Heart right ventricle (tissue), 16 donors: ENCODE data around the gene AAR2. TPM values are rescaled to one million over a fixed set of nuclear protein-coding genes. Genes with fewer than 3 reads are reported as not detected.

Source experiments
- ATAC-seq, 8 donors: fragments of 200-7000 bp; cut with Tn5 transposase; one replicate each; pipeline ENCODE4 v1.9.1; 2020; ENCODE audit warnings: mild to moderate bottlenecking in 8 of 8, moderate library complexity in 8 of 8, moderate number of reproducible peaks in 1 of 8
- DNase-seq, 2 donors: peaks; one replicate each; pipeline ENCODE4 v3.0.0-alpha.2; 2020
- H3K27ac ChIP-seq, 10 donors: fragments of 200-600 bp; sonication (generic) in 2 of 10; one replicate each; pipeline versions ENCODE4 v1.5.0 to v1.8.0; 2020 to 2022; ENCODE audit warnings: mild to moderate bottlenecking in 3 of 10
- H3K27me3 ChIP-seq, 7 donors: fragments of 200-600 bp; one replicate each; pipeline ENCODE4 v1.8.0; 2021 to 2022; ENCODE audit warnings: mild to moderate bottlenecking in 2 of 7
- H3K36me3 ChIP-seq, 9 donors: fragments of 200-600 bp; sonication (generic) in 1 of 9; one replicate each; pipeline versions ENCODE4 v1.5.0 to v1.8.0; 2020 to 2022; ENCODE audit warnings: mild to moderate bottlenecking in 2 of 9
- H3K4me1 ChIP-seq, 9 donors: fragments of 200-600 bp; sonication (generic) in 1 of 9; one replicate each; pipeline versions ENCODE4 v1.5.0 to v1.8.0; 2020 to 2022; ENCODE audit warnings: mild to moderate bottlenecking in 4 of 9
- H3K4me3 ChIP-seq, 10 donors: fragments of 200-600 bp; sonication (generic) in 2 of 10; one replicate each; pipeline versions ENCODE4 v1.5.0 to v1.8.0; 2020 to 2022; ENCODE audit warnings: mild to moderate bottlenecking in 7 of 10, moderate library complexity in 2 of 10
- H3K9me3 ChIP-seq, 11 donors: fragments of 200-600 bp in 10 of 11; sonication (generic) in 2 of 11; one replicate each; pipeline versions ENCODE4 v1.5.0 to v1.8.0; 2013 to 2022; ENCODE audit warnings: mild to moderate bottlenecking in 2 of 11, control low read depth in 1 of 11, moderate library complexity in 1 of 11
- CTCF ChIP-seq, 9 donors: fragments of 200-600 bp; sonication (generic) in 2 of 9; IDR thresholded peaks; one replicate each; pipeline versions ENCODE4 v1.5.0 to v1.8.0; 2021 to 2022; ENCODE audit warnings: antibody characterized with exemption in 9 of 9, mild to moderate bottlenecking in 5 of 9, moderate library complexity in 1 of 9
- WGBS, 2 donors: extraction: QIAGEN DNeasy Blood & Tissue Kit; methylation state at CpG; one replicate each; pipeline ENCODE4 v1.1.7; 2013; ENCODE audit warnings: inconsistent platforms in 1 of 2; 5-methylcytosine and 5-hydroxymethylcytosine counted together
- intact Hi-C, 10 donors: fragments of 100-400 bp; cut with DNase I; formaldehyde crosslinking; loops; one replicate each; pipeline versions ENCODE4 v1.11.1 to v1.14.2; 2022
- polyA plus RNA-seq, 2 donors: library from polyadenylated mRNA; stranded (reverse); fragments of 200-250 nt; gene quantifications; one replicate each; pipeline ENCODE4 v1.2.3, GENCODE V29; 2013
- total RNA-seq, 10 donors: library from RNA; stranded (reverse); fragmentation: NEBNext Ultra II Directional in 3 of 10; extraction: Animal tissue kit (Norgen Biotek cat#: 25700) in 3 of 10; gene quantifications; one replicate each; pipeline versions ENCODE4 v1.2.1 to v1.2.4, GENCODE V29; 2021 to 2023
- donor health status: Arrhythmogenic right ventricular cardiomyopathy.
- donor health status: ischemic (EF 13 %, LVEDD 7.1; RV severe dilation, severe dysfunction).
- donor health status: healthy with polysubstance abuse.
- donor health status: DM: no; HTN: yes; CAD: no.
- donor health status: DM: no; HTN: no; CAD: no.
- donor health status: ischemic (EF 25% LVEDD 6.9; RV normal size, moderate dysfunction).
- donor health status: ischemic (EF 25% LVEDD 5.7; RV mildly dilated, moderate dysfunction).
- donor health status: healthy.
- donor health status: DM: yes; HTN: yes; CAD: no.
- donor health status: Ischemic cardiomyopathy.
- donor health status: ischemic (EF 35%, LVEDD 5.7; RV mildly dilated, moderate dysfunction).
- donor health status: nonischemic (EF 11% LVEDD 7.7; RV severe dilation, severe dysfunction).
- donor health status: DM: yes; HTN: yes; CAD: no.
- donor health status: PGD.
- donor health status: ischemic (EF 29% LVEDD 5.4; RV normal size, mild dysfunction).
- donor health status: nonischemic (EF 23%, LVEDD 6.1; RV moderate dilation, normal function).

Gene AAR2
- total and polyA plus RNA-seq, 12 donors, result 7.8 to 22.7 (median 15.2) TPM

GRCh38 chr20:36266189-36266588 lies 29.9 kb downstream of the AAR2 start:
- H3K27ac ChIP-seq, result no peak overlapping the region
- WGBS, 2 donors, result 83 to 84% methylated on average over 6 of the region's 6 CpGs
- DNase-seq (no peak), ATAC-seq (no peak)
- H3K9me3 ChIP-seq, result no peaks in the 10 kb centered on the region
- intact Hi-C loops, result no loop called here
- no peaks in the 10 kb centered on the region for H3K36me3 ChIP-seq
- no peak overlapping the region for H3K4me3 ChIP-seq
- no peak for TF ChIP-seq CTCF (IDR thresholded peaks at IDR 0.05)
- H3K4me1 ChIP-seq, result no peaks in the 10 kb centered on the region
- peaks cover 0 to 5% (median 0%) of the 10 kb centered on the region in 7 donors for H3K27me3 ChIP-seq

GRCh38 chr20:36267605-36268381 lies 31.5 kb downstream of the AAR2 start:
- H3K4me3 ChIP-seq, result no peak overlapping the region
- WGBS, 2 donors, result 78 to 81% methylated on average over 24 of the region's 24 CpGs
- no peaks in the 10 kb centered on the region for H3K36me3 ChIP-seq
- H3K27me3 ChIP-seq, result peaks cover 0 to 5% (median 0%) of the 10 kb centered on the region in 7 donors
- H3K27ac ChIP-seq, result no peak overlapping the region
- ATAC-seq, result no peak
- intact Hi-C loops, result no loop called here
- no peak for TF ChIP-seq CTCF (IDR thresholded peaks at IDR 0.05)
- no peaks in the 10 kb centered on the region for H3K9me3 ChIP-seq
- no peak for DNase-seq
- no peaks in the 10 kb centered on the region for H3K4me1 ChIP-seq

- Histone ChIP-seq H3K36me3 (no peaks in the 10 kb centered on the region), H3K4me3 (no peak overlapping the region), H3K4me1 (no peaks in the 10 kb centered on the region), H3K27me3 (peaks cover 0 to 10% (median 7%) of the 10 kb centered on the region in 7 donors), H3K27ac (no peak overlapping the region), H3K9me3 (no peaks in the 10 kb centered on the region)
- TF ChIP-seq CTCF (IDR thresholded peaks at IDR 0.05), result no peak
- ATAC-seq (no peak), DNase-seq (no peak)
- intact Hi-C loops, result no loop called here
- 65 to 67% methylated on average over 10 of the region's 10 CpGs for WGBS, 2 donors
These were observed 32.4 kb downstream of the AAR2 start for GRCh38 chr20:36268440-36269342.

GRCh38 chr20:36269507-36269906 lies 33.2 kb downstream of the AAR2 start:
- WGBS, 2 donors, result 75 to 84% methylated on average over 2 of the region's 2 CpGs

More at GRCh38 chr20:36269507-36269906, 33.2 kb downstream of the AAR2 start:
- H3K9me3 ChIP-seq, result no peaks in the 10 kb centered on the region
- ATAC-seq (no peak), DNase-seq (no peak)
- intact Hi-C loops, result no loop called here
- H3K36me3 ChIP-seq, result no peaks in the 10 kb centered on the region
- no peak for TF ChIP-seq CTCF (IDR thresholded peaks at IDR 0.05)
- no peak overlapping the region for H3K27ac ChIP-seq
- H3K4me1 ChIP-seq, result no peaks in the 10 kb centered on the region
- no peak overlapping the region for H3K4me3 ChIP-seq
- peaks cover 0 to 18% (median 15%) of the 10 kb centered on the region in 7 donors for H3K27me3 ChIP-seq
